ENCODE measurements around the gene HEPACAM2. TPM values are rescaled to one million over a fixed set of nuclear protein-coding genes. Genes with fewer than 3 reads are reported as not detected.

Gene HEPACAM2
- total RNA-seq, 1 donor from 2014 or later: not detected

- Histone ChIP-seq H4K20me1 (ENCODE audit: insufficient read depth, low read length) (no peaks in the 10 kb centered on the region), H3K9me3 (ENCODE audit: insufficient read depth, low read depth, low read length) (no peaks in the 10 kb centered on the region), H3K79me2 (ENCODE audit: insufficient read depth, low read length) (no peaks in the 10 kb centered on the region), H3K27ac (ENCODE audit: low read depth, low read length) (no peak overlapping the region), H3K27me3 (ENCODE audit: insufficient read depth, low read length) (peaks cover 15% of the 10 kb centered on the region), H3K4me3 (ENCODE audit: insufficient read depth, low read depth, low read length) (no peak overlapping the region), H3K4me2 (ENCODE audit: low read length) (no peak overlapping the region), H3K4me1 (ENCODE audit: insufficient read depth, low read length) (no peaks in the 10 kb centered on the region), H3K9ac (ENCODE audit: low read length) (no peak overlapping the region), H2AFZ (ENCODE audit: low read depth, low read length) (no peak overlapping the region), H3K36me3 (ENCODE audit: insufficient read depth, low read length) (no peaks in the 10 kb centered on the region)
- Mint-ChIP-seq H3K9me3 (ENCODE audit: unreplicated experiment) (no peaks in the 10 kb centered on the region), H3K4me1 (ENCODE audit: low read depth, unreplicated experiment) (no peaks in the 10 kb centered on the region), H3K36me3 (ENCODE audit: low read depth, unreplicated experiment) (no peaks in the 10 kb centered on the region), H3K27ac (ENCODE audit: unreplicated experiment) (no peak overlapping the region), H3K4me3 (ENCODE audit: unreplicated experiment) (no peak overlapping the region), H3K27me3 (ENCODE audit: low read depth, unreplicated experiment) (peaks cover 38% of the 10 kb centered on the region)
- TF ChIP-seq, protein P1, sequence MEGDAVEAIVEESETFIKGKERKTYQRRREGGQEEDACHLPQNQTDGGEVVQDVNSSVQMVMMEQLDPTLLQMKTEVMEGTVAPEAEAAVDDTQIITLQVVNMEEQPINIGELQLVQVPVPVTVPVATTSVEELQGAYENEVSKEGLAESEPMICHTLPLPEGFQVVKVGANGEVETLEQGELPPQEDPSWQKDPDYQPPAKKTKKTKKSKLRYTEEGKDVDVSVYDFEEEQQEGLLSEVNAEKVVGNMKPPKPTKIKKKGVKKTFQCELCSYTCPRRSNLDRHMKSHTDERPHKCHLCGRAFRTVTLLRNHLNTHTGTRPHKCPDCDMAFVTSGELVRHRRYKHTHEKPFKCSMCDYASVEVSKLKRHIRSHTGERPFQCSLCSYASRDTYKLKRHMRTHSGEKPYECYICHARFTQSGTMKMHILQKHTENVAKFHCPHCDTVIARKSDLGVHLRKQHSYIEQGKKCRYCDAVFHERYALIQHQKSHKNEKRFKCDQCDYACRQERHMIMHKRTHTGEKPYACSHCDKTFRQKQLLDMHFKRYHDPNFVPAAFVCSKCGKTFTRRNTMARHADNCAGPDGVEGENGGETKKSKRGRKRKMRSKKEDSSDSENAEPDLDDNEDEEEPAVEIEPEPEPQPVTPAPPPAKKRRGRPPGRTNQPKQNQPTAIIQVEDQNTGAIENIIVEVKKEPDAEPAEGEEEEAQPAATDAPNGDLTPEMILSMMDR (IDR thresholded peaks at IDR 0.05; ENCODE audit: insufficient read depth, low read depth, low read length): no peak
- no peak for TF ChIP-seq EZH2 (IDR thresholded peaks at IDR 0.05; ENCODE audit: insufficient read depth, low read length)
- FAIRE-seq (no peak), DNase-seq (ENCODE audit: low read depth) (no peak)
Measured at GRCh38 chr7:93203496-93203895, 22.8 kb downstream of the HEPACAM2 start.

- no peak for FAIRE-seq
- TF ChIP-seq, protein P1 (IDR thresholded peaks at IDR 0.05; ENCODE audit: insufficient read depth, low read depth, low read length): no peak
- TF ChIP-seq EZH2 (IDR thresholded peaks at IDR 0.05; ENCODE audit: insufficient read depth, low read length): no peak
- Histone ChIP-seq H3K9ac (ENCODE audit: low read length) (no peak overlapping the region), H3K4me3 (ENCODE audit: insufficient read depth, low read depth, low read length) (no peak overlapping the region), H3K79me2 (ENCODE audit: insufficient read depth, low read length) (no peaks in the 10 kb centered on the region), H3K36me3 (ENCODE audit: insufficient read depth, low read length) (no peaks in the 10 kb centered on the region), H3K9me3 (ENCODE audit: insufficient read depth, low read depth, low read length) (no peaks in the 10 kb centered on the region), H3K4me1 (ENCODE audit: insufficient read depth, low read length) (no peaks in the 10 kb centered on the region), H3K27me3 (ENCODE audit: insufficient read depth, low read length) (peaks cover 15% of the 10 kb centered on the region), H3K27ac (ENCODE audit: low read depth, low read length) (no peak overlapping the region), H2AFZ (ENCODE audit: low read depth, low read length) (no peak overlapping the region), H3K4me2 (ENCODE audit: low read length) (no peak overlapping the region), H4K20me1 (ENCODE audit: insufficient read depth, low read length) (no peaks in the 10 kb centered on the region)
- no peak for DNase-seq (ENCODE audit: low read depth)
- Mint-ChIP-seq H3K36me3 (ENCODE audit: low read depth, unreplicated experiment) (no peaks in the 10 kb centered on the region), H3K4me3 (ENCODE audit: unreplicated experiment) (no peak overlapping the region), H3K27ac (ENCODE audit: unreplicated experiment) (no peak overlapping the region), H3K4me1 (ENCODE audit: low read depth, unreplicated experiment) (no peaks in the 10 kb centered on the region), H3K27me3 (ENCODE audit: low read depth, unreplicated experiment) (peaks cover 31% of the 10 kb centered on the region), H3K9me3 (ENCODE audit: unreplicated experiment) (no peaks in the 10 kb centered on the region)
Measured at GRCh38 chr7:93202594-93203250, 23.5 kb downstream of the HEPACAM2 start.

- Histone ChIP-seq H3K27me3 (ENCODE audit: insufficient read depth, low read length) (peaks cover 7% of the 10 kb centered on the region), H3K9me3 (ENCODE audit: insufficient read depth, low read depth, low read length) (no peaks in the 10 kb centered on the region), H3K36me3 (ENCODE audit: insufficient read depth, low read length) (no peaks in the 10 kb centered on the region), H3K4me2 (ENCODE audit: low read length) (no peak overlapping the region), H3K9ac (ENCODE audit: low read length) (no peak overlapping the region), H3K4me1 (ENCODE audit: insufficient read depth, low read length) (no peaks in the 10 kb centered on the region), H3K79me2 (ENCODE audit: insufficient read depth, low read length) (no peaks in the 10 kb centered on the region), H3K27ac (ENCODE audit: low read depth, low read length) (no peak overlapping the region), H2AFZ (ENCODE audit: low read depth, low read length) (no peak overlapping the region), H3K4me3 (ENCODE audit: insufficient read depth, low read depth, low read length) (no peak overlapping the region), H4K20me1 (ENCODE audit: insufficient read depth, low read length) (no peaks in the 10 kb centered on the region)
- Mint-ChIP-seq H3K27ac (ENCODE audit: unreplicated experiment) (no peak overlapping the region), H3K4me1 (ENCODE audit: low read depth, unreplicated experiment) (no peaks in the 10 kb centered on the region), H3K4me3 (ENCODE audit: unreplicated experiment) (no peak overlapping the region), H3K27me3 (ENCODE audit: low read depth, unreplicated experiment) (peaks cover 16% of the 10 kb centered on the region), H3K36me3 (ENCODE audit: low read depth, unreplicated experiment) (no peaks in the 10 kb centered on the region), H3K9me3 (ENCODE audit: unreplicated experiment) (no peaks in the 10 kb centered on the region)
- TF ChIP-seq, protein P1 (IDR thresholded peaks at IDR 0.05; ENCODE audit: insufficient read depth, low read depth, low read length): no peak
- no peak for TF ChIP-seq EZH2 (IDR thresholded peaks at IDR 0.05; ENCODE audit: insufficient read depth, low read length)
- FAIRE-seq: no peak
- DNase-seq (ENCODE audit: low read depth): no peak
Measured at GRCh38 chr7:93198472-93198871, 27.8 kb downstream of the HEPACAM2 start.

Data from astrocyte (in vitro differentiated cells and primary cell).